ENCODE measurements around the gene ASPG.

DNA sequence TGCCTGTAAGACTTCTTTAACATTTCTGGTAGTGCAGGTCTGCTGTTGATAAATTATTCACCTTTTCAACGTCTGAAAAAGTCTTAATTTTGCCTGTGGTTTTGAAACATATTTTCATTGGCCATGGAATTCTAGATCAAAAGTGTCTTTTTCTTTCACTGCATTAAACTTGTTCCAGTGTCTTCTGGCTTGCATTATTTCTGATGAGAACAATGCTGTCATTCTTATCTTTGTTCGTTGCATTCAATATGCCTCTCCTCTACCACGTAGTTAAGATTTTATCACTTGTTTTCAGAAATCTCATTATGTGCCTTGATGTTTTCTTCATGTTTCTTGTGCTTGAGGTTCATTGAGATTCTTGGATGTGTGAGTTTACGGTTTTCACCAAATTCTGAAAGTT is 39.5 kb downstream of the ASPG start:
- TF ChIP-seq, protein P1, sequence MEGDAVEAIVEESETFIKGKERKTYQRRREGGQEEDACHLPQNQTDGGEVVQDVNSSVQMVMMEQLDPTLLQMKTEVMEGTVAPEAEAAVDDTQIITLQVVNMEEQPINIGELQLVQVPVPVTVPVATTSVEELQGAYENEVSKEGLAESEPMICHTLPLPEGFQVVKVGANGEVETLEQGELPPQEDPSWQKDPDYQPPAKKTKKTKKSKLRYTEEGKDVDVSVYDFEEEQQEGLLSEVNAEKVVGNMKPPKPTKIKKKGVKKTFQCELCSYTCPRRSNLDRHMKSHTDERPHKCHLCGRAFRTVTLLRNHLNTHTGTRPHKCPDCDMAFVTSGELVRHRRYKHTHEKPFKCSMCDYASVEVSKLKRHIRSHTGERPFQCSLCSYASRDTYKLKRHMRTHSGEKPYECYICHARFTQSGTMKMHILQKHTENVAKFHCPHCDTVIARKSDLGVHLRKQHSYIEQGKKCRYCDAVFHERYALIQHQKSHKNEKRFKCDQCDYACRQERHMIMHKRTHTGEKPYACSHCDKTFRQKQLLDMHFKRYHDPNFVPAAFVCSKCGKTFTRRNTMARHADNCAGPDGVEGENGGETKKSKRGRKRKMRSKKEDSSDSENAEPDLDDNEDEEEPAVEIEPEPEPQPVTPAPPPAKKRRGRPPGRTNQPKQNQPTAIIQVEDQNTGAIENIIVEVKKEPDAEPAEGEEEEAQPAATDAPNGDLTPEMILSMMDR (conservative IDR thresholded peaks at IDR 0.05; ENCODE audit: low read length), result no peak
- no peak for TF ChIP-seq EZH2phosphoT487 (IDR thresholded peaks at IDR 0.05; ENCODE audit: borderline replicate concordance, low read depth, low read length)

All from OCI-LY7 (cell line).